H1 (cell line): ENCODE measurements around the gene TVP23A.

Source experiments
- POLR2A ChIP-seq, 2 experiments: IDR thresholded peaks; 1 replicate in 1 of 2; 2 replicates in 1 of 2; pipeline ENCODE4 v1.6.1; 2011; ENCODE audit warnings: low read depth in 2 of 2, low read length in 2 of 2, mild to moderate bottlenecking in 2 of 2; ENCODE audit errors: control extremely low read depth in 1 of 2
- RXRA ChIP-seq: IDR thresholded peaks from 2 replicates; pipeline ENCODE4 v1.6.1; 2011; ENCODE audit warnings: low read depth, mild to moderate bottlenecking, low read length, moderate library complexity; ENCODE audit not compliant: insufficient read depth
- SP1 ChIP-seq: IDR thresholded peaks from 2 replicates; pipeline ENCODE4 v1.6.1; 2011; ENCODE audit warnings: low read depth, low read length

GRCh38 chr16:10850478-10850850 lies 31.9 kb upstream of the TVP23A start:
- TF ChIP-seq SP1 (no peak), POLR2A (IDR thresholded peaks at IDR 0.05; ENCODE audit: control extremely low read depth in 1 of 2, low read depth in 2 of 2, low read length in 2 of 2) (no peak), RXRA (no peak)
